22Rv1 (cell line): ENCODE measurements around the gene TRHDE.
"Not testable (repeated sequence)": the region's sequence is repeated elsewhere in the genome, so short reads cannot be mapped to it uniquely, and the experiment has no call there.

Source experiments
- H3K27ac ChIP-seq: fragments of 450-650 bp; 2 replicates; pipeline ENCODE4 v1.5.1; 2017
- ZFX ChIP-seq: fragments of 450-650 bp; IDR thresholded peaks from 2 replicates; pipeline ENCODE4 v1.6.1; 2017; ENCODE audit warnings: antibody characterized with exemption, borderline replicate concordance
- TF ChIP-seq, protein P1 (sequence below): fragments of 450-650 bp; IDR thresholded peaks from 2 replicates; pipeline ENCODE4 v1.5.1; 2017; ENCODE audit warnings: mild to moderate bottlenecking

Gene TRHDE

DNA sequence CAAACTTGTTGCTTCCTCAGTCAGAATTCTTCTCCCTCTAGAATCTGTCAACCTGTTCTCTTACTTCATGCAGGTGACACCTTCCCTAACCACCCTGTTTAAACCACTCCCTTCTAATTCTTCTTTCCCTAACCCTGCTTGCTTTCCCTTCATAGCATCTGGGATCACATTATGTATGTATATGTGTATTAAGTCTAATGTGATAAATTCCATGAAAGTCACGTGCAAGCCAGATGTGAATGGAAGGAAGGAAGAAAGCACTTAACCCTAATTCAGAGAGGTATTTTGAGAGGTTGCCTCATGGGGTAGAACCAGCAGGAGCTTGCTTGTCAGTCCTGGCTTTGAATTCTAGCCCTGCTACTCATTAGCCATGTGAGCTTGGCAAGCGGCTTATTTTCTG, 340.0 kb downstream of the TRHDE start:
- no peak overlapping the region for H3K27ac ChIP-seq
- TF ChIP-seq, protein P1, sequence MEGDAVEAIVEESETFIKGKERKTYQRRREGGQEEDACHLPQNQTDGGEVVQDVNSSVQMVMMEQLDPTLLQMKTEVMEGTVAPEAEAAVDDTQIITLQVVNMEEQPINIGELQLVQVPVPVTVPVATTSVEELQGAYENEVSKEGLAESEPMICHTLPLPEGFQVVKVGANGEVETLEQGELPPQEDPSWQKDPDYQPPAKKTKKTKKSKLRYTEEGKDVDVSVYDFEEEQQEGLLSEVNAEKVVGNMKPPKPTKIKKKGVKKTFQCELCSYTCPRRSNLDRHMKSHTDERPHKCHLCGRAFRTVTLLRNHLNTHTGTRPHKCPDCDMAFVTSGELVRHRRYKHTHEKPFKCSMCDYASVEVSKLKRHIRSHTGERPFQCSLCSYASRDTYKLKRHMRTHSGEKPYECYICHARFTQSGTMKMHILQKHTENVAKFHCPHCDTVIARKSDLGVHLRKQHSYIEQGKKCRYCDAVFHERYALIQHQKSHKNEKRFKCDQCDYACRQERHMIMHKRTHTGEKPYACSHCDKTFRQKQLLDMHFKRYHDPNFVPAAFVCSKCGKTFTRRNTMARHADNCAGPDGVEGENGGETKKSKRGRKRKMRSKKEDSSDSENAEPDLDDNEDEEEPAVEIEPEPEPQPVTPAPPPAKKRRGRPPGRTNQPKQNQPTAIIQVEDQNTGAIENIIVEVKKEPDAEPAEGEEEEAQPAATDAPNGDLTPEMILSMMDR, result no peak
- no peak for TF ChIP-seq ZFX

DNA sequence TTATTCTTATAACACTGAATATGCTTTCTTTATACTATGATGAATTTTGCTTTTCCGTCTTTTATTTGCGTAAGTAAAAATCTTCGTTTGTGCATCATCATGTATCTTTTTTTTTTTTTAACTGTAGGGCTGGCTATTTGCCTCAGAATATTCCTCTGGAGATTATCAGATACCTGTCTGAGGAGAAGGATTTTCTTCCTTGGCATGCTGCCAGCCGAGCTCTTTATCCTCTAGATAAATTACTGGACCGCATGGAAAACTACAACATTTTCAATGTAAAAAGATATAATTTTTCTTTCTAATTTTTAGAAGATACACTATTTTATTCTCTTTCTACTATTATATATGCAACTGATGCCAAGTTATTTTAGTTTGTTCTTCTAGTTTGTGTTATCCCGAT, 346.6 kb downstream of the TRHDE start:
- no peak for TF ChIP-seq ZFX
- TF ChIP-seq, protein P1, result no peak
- no peak overlapping the region for H3K27ac ChIP-seq

DNA sequence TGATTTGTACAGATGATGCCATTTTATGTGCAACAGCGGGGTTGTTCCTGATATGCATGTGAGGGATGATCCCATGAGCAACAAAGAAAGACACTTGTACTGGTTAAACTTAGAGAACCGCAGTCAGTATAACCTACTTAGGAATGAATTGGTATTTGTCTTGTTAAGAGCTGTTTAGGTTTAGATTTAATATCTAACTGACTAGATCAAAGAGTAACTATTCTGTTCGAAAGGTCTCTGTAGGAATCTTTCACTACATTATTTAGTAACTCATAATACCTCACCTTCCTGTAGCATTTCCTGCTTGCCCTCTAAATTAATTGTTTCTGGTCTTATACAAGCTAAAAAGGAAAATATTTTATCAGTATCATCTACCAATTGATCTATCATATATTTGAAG, 350.4 kb downstream of the TRHDE start:
- TF ChIP-seq, protein P1, result no peak
- no peak for TF ChIP-seq ZFX
- H3K27ac ChIP-seq, result no peak overlapping the region

DNA sequence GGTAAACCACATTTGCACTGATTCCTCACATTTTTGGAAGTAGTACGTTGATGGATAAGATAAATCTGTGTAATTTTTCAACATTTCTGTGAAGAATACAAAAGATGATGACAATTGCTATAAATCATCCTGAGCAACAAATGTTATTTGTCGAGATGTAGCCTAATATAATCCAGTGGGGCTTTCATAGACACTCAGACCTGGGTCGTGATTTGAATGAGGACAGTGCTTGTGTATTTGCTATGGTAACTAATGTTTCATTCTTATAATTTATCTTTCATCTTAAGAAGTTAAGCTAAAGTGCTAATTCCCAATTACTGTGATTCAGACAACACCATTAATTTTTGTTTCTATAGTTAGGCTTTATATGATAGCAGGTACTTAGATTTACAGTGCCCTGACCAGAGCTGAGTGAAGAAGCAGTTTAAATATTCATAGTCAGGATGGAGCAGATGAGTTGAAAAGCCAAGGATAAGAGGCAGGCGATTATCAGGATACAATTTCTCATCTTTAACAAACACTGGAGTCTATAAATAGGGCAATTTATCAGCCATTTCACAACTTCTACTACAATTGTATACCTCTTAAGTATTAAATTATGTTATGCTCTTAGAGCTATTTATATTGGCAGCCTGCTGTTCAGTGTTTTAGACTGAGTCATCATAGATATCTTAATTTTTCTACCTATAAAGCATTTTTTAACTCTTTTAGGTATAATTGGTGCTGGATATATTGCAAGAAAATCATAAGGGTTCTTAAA, 359.9 kb downstream of the TRHDE start:
- TF ChIP-seq, protein P1, result no peak
- TF ChIP-seq ZFX, result no peak
- no peak overlapping the region for H3K27ac ChIP-seq

DNA sequence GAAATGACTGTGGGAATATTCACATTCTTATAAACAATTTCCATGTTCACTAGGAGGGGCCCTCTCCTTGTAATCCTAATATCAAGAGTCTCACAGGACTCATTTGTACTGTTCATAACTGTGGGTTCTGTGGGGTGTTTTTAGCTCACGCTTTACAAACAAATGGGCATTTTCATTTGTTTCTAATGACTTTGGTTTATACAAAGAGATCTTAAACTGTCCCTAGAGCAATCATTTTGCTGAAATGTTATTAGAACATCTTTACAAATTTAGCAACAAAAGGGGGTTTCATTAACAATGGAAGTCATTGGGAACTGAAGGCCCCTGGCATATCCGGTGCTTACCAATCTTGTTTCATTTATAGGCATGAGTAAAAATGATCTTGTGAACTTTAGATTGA, 370.5 kb downstream of the TRHDE start:
- TF ChIP-seq, protein P1, result no peak
- TF ChIP-seq ZFX, result no peak

DNA sequence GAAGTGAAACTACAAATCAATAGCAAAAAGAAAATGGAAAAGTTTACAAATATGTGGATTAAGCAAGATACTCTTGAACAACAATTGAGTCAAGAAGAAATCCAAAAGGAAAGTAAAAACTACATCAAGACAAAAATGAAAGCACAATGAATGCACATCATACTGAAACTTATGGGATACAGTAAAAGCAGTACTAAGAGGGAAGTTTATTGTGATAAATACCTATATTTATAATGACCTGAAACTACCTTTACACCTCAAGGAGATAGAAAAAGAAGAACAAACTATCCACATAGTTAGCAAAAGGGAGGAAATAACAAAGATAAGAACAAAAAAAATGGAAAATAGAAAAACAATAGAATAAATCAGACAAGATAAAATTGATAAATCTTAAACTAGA, 375.0 kb downstream of the TRHDE start:
- H3K27ac ChIP-seq, result no peak overlapping the region
- TF ChIP-seq, protein P1, result no peak
- TF ChIP-seq ZFX, result no peak

More for the DNA sequence above, 370.5 kb downstream of the TRHDE start:
- no peak overlapping the region for H3K27ac ChIP-seq

DNA sequence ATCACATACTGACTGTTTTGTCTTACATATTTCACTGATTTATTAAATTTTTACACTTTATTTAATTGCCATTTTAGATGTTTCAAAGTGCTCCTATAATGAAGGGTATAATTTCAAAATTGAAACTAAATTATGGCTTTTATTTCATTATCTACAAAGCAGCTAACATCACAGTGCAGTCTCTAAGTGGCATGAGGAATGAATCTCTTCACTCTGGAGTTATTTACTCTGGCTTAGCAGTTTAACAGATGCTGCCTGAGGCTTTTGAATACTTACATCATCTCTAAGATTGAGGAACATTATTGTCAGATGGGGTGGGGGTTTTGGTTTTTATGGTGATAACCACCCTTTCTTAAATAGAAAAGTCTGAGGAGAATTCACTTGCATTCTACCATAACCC, 386.4 kb downstream of the TRHDE start:
- no peak overlapping the region for H3K27ac ChIP-seq
- TF ChIP-seq, protein P1, result no peak
- no peak for TF ChIP-seq ZFX

DNA sequence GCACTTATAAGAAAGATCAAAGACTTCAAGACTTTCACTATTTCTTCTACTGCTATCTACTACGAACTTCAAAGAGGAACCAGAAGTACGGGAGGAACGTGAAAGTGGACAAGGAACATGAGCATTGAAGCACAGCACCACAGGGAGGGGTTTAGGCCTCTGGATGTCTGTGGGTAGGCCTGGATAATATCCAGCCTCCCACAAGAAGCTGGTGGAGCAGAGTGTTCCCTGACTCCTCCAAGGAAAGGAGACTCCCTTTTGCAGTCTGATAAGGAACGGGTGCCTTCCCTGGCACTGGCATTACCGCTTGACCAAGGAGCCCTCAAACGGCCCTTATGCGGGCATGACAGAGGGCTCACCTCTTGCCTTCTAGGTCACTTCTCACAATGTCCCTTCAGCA, 388.0 kb downstream of the TRHDE start:
- H3K27ac ChIP-seq, result not testable (repeated sequence)
